SHP77 treated with DMSO at 0.1 percent for 48 hours (cell line): Measurements from ENCODE around the gene CDC25B.
"Not testable (repeated sequence)": the region's sequence is repeated elsewhere in the genome, so short reads cannot be mapped to it uniquely, and the experiment has no call there.

ENCODE experiments used
- DNase-seq: peaks from one replicate; lab custom pipeline; 2025; lab: John Stamatoyannopoulos, UW

Gene CDC25B

DNA sequence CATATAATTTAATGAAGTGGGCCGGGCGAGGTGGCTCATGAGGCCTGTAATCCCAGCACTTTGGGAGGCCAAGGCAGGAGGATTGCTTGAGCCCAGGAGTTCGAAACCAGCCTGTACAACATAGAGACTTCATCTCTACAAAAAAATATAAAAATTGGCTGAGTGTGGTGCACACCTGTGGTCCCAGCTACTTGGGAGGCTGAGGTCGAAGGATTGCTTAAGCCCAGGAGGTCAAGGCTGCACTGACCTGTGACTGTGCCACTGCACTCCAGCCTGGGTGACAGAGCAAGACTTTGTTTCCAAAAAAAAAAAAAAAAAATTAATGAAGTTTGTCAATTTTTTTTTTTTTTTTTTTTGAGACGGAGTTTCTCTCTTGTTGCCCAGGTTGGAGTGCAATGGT is 33.8 kb downstream of the CDC25B start:
- DNase-seq: not testable (repeated sequence)

DNA sequence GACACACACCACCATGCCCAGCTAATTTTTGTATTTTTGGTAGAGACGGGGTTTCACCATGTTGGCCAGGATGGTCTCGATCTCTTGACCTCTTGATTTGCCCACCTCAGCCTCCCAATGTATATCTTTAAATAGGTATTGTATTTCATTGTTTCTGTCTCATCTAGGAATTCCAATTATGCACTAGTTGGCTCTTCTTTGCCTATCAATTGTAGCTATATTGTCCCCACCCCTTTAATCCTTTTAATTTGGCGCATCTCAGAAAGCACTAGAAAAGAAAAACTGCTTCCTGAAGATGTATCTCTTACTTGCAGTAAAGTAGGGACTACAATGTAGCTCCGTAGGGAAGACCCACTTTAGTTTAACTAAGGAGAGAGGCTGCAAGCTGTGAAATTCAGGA is 40.0 kb downstream of the CDC25B start:
- DNase-seq: no peak

- DNase-seq: no peak
Measured at GRCh38 chr20:3839328-3839727, 43.2 kb downstream of the CDC25B start.

GRCh38 chr20:3840201-3840600 is 44.1 kb downstream of the CDC25B start:
- not testable (repeated sequence) for DNase-seq

DNA sequence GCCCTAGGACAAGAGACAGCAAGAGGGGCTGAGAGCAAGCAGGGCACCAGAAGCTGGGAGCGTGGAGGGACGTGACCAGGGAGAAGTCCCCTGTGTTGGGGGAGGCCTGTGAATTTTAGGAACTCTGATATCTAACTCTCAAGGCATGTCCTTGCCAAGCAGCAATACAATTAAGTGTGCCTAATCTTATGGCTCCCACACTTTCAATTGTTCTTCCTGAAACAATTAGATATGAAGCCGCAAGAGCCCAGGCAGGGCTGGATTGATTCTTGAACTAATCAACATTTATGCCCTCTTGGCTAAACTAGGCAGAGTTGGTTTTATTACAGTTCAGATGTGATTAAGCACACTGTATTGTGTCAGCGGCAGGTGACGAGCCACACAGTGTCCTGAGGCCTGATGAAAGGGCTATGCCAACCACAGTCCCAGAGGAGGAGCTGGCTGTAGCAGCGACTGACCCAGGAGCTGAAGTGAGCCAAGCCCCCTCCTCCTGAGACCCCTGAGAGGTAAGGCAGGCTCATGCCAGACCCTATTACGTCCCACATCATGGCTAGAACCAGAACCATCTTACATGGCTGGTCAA is 46.3 kb downstream of the CDC25B start:
- no peak for DNase-seq

- no peak for DNase-seq
Measured at GRCh38 chr20:3843490-3843889, 47.4 kb downstream of the CDC25B start.

DNA sequence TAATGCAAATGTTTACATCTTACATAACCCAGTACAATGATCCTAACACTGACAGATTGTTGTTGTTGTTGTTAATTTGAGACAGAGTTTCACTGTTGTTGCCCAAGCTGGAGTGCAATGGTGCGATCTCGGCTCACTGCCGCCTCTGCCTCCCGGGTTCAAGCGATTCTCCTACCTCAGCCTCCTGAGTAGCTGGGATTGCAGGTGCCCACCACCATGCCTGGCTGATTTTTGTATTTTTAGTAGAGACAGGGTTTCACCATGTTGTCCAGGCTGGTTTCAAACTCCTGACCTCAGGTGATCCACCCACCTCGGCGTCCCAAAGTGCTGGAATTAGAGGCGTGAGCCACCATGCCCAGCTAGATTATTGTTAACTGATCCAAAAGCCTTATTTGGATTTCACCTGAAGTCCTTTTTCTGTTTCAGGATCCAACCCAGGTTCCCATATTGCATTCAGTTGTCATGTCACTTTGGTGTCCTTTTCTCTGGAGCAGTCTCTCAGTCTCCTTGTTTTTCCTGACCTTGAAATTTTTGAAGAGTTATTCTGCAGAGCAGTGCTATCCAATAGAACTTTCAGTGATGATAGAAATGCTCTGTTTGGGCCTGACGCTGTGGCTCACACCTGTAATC is 48.0 kb downstream of the CDC25B start:
- not testable (repeated sequence) for DNase-seq

DNA sequence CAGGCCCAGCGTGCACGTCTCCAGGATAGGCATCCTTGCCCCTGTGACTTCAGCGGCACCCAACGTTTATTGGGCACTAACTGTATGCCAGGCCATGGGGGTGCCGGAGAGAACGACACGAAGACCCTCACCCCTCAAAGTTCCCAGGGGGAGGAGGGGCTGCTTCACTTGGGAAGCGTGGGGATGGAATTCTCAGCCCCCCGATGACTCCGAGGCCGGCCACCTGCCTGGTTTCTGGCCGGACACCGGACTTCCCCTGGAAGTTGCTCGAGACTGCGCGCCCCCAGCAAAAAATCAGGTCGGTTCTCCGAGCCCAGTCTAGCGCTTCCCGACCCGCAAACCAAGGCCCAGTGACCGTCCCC is 50.2 kb downstream of the CDC25B start:
- no peak for DNase-seq

- DNase-seq: peak; percentile 75
Measured at GRCh38 chr20:3846740-3847428, 50.8 kb downstream of the CDC25B start, which contains the start of gene MAVS. TSS of gene MAVS (plus strand) at chr20:3846834. CDS start at chr20:3854625, 7,791 bp downstream.

DNA sequence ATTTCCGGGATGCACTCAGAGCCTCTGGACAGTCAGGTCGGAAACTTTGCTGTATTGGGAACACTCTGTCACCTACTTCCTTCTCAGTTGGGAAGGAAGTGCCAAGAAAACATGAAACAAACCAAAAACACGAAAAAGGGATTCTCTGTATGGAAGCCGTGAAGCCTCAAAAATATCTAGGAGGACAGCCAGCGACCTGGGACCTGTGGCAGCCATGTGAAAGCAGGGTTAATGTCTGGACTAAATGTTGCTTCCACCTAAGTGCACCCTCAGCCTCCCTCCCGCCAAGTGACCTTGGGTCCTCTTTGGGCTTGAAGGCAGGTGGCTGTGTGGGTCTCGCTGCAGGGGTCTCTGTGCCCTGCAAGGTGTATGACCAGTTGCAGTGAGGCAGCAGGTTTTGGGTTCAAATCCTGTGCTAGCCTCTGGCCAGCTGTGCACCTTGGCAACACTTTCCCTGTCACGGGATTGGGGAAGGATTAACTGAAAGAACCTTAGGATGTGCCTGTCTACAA is 51.4 kb downstream of the CDC25B start:
- no peak for DNase-seq

- no peak for DNase-seq
Measured at GRCh38 chr20:3848565-3848964, 52.5 kb downstream of the CDC25B start.

- no peak for DNase-seq
Measured at GRCh38 chr20:3854462-3854871, 58.4 kb downstream of the CDC25B start.
